T follicular helper cell (primary cell): ENCODE results near the gene COX4I2.

ENCODE experiments used
- DNase-seq: peaks from one replicate; pipeline ENCODE4 v3.0.0-alpha.2; 2020; ENCODE audit warnings: low read depth

Gene COX4I2

GRCh38 chr20:31677553-31678260 lies 40.0 kb downstream of the COX4I2 start:
- no peak for DNase-seq

GRCh38 chr20:31678389-31679356 lies 41.0 kb downstream of the COX4I2 start:
- no peak for DNase-seq

GRCh38 chr20:31679357-31680285 lies 41.9 kb downstream of the COX4I2 start:
- no peak for DNase-seq

- no peak for DNase-seq
Observed at GRCh38 chr20:31680286-31681127, 42.8 kb downstream of the COX4I2 start.

- DNase-seq = no peak
Observed at GRCh38 chr20:31681128-31681727, 43.5 kb downstream of the COX4I2 start.

- no peak for DNase-seq
Observed at GRCh38 chr20:31681769-31682168, 44.1 kb downstream of the COX4I2 start.

GRCh38 chr20:31682352-31682751 lies 44.6 kb downstream of the COX4I2 start:
- no peak for DNase-seq

- no peak for DNase-seq
Observed at GRCh38 chr20:31682927-31683326, 45.2 kb downstream of the COX4I2 start.

- no peak for DNase-seq
Observed at GRCh38 chr20:31684153-31685015, 46.7 kb downstream of the COX4I2 start.

- DNase-seq = no peak
Observed at GRCh38 chr20:31685853-31686643, 48.3 kb downstream of the COX4I2 start.

GRCh38 chr20:31687777-31688176 lies 50.1 kb downstream of the COX4I2 start:
- no peak for DNase-seq

- DNase-seq = no peak
Observed at GRCh38 chr20:31689141-31689540, 51.4 kb downstream of the COX4I2 start.

GRCh38 chr20:31690124-31690666 lies 52.5 kb downstream of the COX4I2 start:
- no peak for DNase-seq

- DNase-seq = no peak
Observed at GRCh38 chr20:31691646-31692275, 54.0 kb downstream of the COX4I2 start.

GRCh38 chr20:31693402-31693801 lies 55.7 kb downstream of the COX4I2 start:
- no peak for DNase-seq

- no peak for DNase-seq
Observed at GRCh38 chr20:31693987-31694661, 56.4 kb downstream of the COX4I2 start.
